ENCODE data around the gene RBMS2. TPM values are rescaled to one million over a fixed set of nuclear protein-coding genes. Genes with fewer than 3 reads are reported as not detected.
"Not testable (repeated sequence)": the region's sequence is repeated elsewhere in the genome, so short reads cannot be mapped to it uniquely, and the experiment has no call there.

Gene RBMS2
- polyA plus RNA-seq, 1 donor (not counting 4 experiments of a cell fraction or from before 2014, with no cell fraction given) = 64.5 TPM

DNA sequence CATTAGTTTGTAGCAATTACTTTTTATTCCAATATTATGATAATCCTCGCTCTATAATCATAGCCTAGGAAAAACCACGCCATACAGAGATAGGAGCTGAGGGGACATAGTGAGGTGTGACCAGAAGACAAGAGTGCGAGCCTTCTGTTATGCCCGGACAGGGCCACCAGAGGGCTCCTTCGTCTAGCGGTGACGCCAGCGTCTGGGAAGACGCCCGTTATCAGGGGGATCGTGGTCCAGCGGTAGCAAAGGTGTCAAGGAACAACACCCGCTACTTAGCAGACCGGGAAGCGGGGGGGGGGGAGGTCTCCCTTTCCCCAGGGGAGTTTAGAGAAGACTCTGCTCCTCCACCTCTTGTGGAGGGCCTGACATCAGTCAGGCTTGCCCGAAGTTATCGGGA lies 24.9 kb upstream of the RBMS2 start:
- H3K27ac ChIP-seq (ENCODE audit: control insufficient read depth, insufficient read depth, low read length); H3K27me3 ChIP-seq (ENCODE audit: control insufficient read depth, extremely low read depth, insufficient read depth, low read length); H3K79me2 ChIP-seq (ENCODE audit: control insufficient read depth, insufficient read depth, low read length); H3K9me3 ChIP-seq (ENCODE audit: control insufficient read depth, low read depth, low read length); H2AFZ ChIP-seq (ENCODE audit: control insufficient read depth, low read length); H3K4me3 ChIP-seq (ENCODE audit: control insufficient read depth in 2 of 3, extremely low read depth in 1 of 3, insufficient read depth in 2 of 3, low read depth in 1 of 3, low read length in 3 of 3); dilution Hi-C loops (cut with MboI; ENCODE audit: extremely low pct_ligation_motif_present, low sequenced_read_pairs); H3K9ac ChIP-seq (ENCODE audit: control insufficient read depth, extremely low read depth, insufficient read depth, low read length); H3K4me1 ChIP-seq (ENCODE audit: control insufficient read depth, extremely low read depth, insufficient read depth, low read length); H4K20me1 ChIP-seq (ENCODE audit: control insufficient read depth, extremely low read depth, insufficient read depth, low read length); H3K9me1 ChIP-seq (ENCODE audit: control insufficient read depth, extremely low read depth, insufficient read depth, low read length); H3K36me3 ChIP-seq (ENCODE audit: control insufficient read depth in 2 of 2, extremely low read depth in 1 of 2, insufficient read depth in 2 of 2, low read length in 2 of 2); H3K4me2 ChIP-seq (ENCODE audit: control insufficient read depth, extremely low read depth, insufficient read depth, low read depth, low read length); DNase-seq (ENCODE audit: low read depth, low spot score); FAIRE-seq: not testable (repeated sequence)
- TF ChIP-seq, protein P1, sequence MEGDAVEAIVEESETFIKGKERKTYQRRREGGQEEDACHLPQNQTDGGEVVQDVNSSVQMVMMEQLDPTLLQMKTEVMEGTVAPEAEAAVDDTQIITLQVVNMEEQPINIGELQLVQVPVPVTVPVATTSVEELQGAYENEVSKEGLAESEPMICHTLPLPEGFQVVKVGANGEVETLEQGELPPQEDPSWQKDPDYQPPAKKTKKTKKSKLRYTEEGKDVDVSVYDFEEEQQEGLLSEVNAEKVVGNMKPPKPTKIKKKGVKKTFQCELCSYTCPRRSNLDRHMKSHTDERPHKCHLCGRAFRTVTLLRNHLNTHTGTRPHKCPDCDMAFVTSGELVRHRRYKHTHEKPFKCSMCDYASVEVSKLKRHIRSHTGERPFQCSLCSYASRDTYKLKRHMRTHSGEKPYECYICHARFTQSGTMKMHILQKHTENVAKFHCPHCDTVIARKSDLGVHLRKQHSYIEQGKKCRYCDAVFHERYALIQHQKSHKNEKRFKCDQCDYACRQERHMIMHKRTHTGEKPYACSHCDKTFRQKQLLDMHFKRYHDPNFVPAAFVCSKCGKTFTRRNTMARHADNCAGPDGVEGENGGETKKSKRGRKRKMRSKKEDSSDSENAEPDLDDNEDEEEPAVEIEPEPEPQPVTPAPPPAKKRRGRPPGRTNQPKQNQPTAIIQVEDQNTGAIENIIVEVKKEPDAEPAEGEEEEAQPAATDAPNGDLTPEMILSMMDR (optimal IDR thresholded peaks at IDR 0.05 in 1 of 3, IDR thresholded peaks at IDR 0.05 in 1 of 3, conservative IDR thresholded peaks at IDR 0.05 in 1 of 3; ENCODE audit: extremely low read depth in 1 of 3, insufficient read depth in 2 of 3, low read length in 3 of 3) = peak in 1 of 3 experiments; percentile 45

DNA sequence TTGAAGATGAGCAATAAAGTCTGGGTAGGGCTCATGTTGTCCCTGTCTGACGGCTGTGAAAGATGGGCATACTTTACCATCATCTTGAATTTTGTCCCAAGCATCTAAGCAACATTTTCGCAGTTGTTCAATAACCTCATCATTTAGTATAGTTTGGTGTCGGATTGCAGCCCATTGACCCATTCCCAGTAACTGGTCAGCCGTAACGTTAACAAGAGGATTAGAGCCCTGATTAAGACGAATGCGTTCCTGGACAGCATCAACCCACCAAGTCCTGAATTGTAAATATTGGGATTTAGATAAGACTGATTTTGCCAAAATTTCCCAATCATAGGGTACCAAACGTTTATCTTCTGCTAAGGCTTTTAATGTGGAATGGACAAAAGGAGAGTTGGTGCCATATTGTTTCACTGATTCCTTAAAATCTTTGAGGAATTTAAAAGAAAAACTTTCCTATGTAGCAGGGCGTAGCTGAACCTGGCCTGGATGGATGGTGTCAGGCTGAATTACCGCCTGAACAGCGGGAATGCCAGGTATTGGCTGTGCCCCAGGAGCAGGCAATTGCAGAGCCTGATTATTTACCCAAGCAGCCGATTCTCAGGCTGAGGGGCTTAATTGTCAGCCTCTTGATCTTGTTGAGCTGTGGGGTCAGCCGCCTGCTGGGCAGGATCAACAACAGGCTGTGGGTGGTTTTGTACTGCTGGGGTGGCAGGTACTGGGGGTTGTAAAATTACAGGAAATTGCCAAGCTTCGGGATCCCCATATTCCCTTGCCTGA lies 23.3 kb upstream of the RBMS2 start:
- H3K36me3 ChIP-seq (ENCODE audit: control insufficient read depth in 2 of 2, extremely low read depth in 1 of 2, insufficient read depth in 2 of 2, low read length in 2 of 2); H3K9ac ChIP-seq (ENCODE audit: control insufficient read depth, extremely low read depth, insufficient read depth, low read length); H3K4me1 ChIP-seq (ENCODE audit: control insufficient read depth, extremely low read depth, insufficient read depth, low read length); H3K9me1 ChIP-seq (ENCODE audit: control insufficient read depth, extremely low read depth, insufficient read depth, low read length); H4K20me1 ChIP-seq (ENCODE audit: control insufficient read depth, extremely low read depth, insufficient read depth, low read length); H3K27ac ChIP-seq (ENCODE audit: control insufficient read depth, insufficient read depth, low read length); H2AFZ ChIP-seq (ENCODE audit: control insufficient read depth, low read length); DNase-seq (ENCODE audit: low read depth, low spot score); H3K4me3 ChIP-seq (ENCODE audit: control insufficient read depth in 2 of 3, extremely low read depth in 1 of 3, insufficient read depth in 2 of 3, low read depth in 1 of 3, low read length in 3 of 3); FAIRE-seq; H3K9me3 ChIP-seq (ENCODE audit: control insufficient read depth, low read depth, low read length); H3K79me2 ChIP-seq (ENCODE audit: control insufficient read depth, insufficient read depth, low read length); H3K4me2 ChIP-seq (ENCODE audit: control insufficient read depth, extremely low read depth, insufficient read depth, low read depth, low read length); H3K27me3 ChIP-seq (ENCODE audit: control insufficient read depth, extremely low read depth, insufficient read depth, low read length); dilution Hi-C loops (cut with MboI; ENCODE audit: extremely low pct_ligation_motif_present, low sequenced_read_pairs): not testable (repeated sequence)

- H3K4me3 ChIP-seq (ENCODE audit: control insufficient read depth in 2 of 3, extremely low read depth in 1 of 3, insufficient read depth in 2 of 3, low read depth in 1 of 3, low read length in 3 of 3); H3K27ac ChIP-seq (ENCODE audit: control insufficient read depth, insufficient read depth, low read length); H3K4me2 ChIP-seq (ENCODE audit: control insufficient read depth, extremely low read depth, insufficient read depth, low read depth, low read length); H3K27me3 ChIP-seq (ENCODE audit: control insufficient read depth, extremely low read depth, insufficient read depth, low read length); H2AFZ ChIP-seq (ENCODE audit: control insufficient read depth, low read length); H3K4me1 ChIP-seq (ENCODE audit: control insufficient read depth, extremely low read depth, insufficient read depth, low read length); H3K9ac ChIP-seq (ENCODE audit: control insufficient read depth, extremely low read depth, insufficient read depth, low read length); H3K79me2 ChIP-seq (ENCODE audit: control insufficient read depth, insufficient read depth, low read length); dilution Hi-C loops (cut with MboI; ENCODE audit: extremely low pct_ligation_motif_present, low sequenced_read_pairs); DNase-seq (ENCODE audit: low read depth, low spot score); H3K9me3 ChIP-seq (ENCODE audit: control insufficient read depth, low read depth, low read length); H3K9me1 ChIP-seq (ENCODE audit: control insufficient read depth, extremely low read depth, insufficient read depth, low read length); H3K36me3 ChIP-seq (ENCODE audit: control insufficient read depth in 2 of 2, extremely low read depth in 1 of 2, insufficient read depth in 2 of 2, low read length in 2 of 2); H4K20me1 ChIP-seq (ENCODE audit: control insufficient read depth, extremely low read depth, insufficient read depth, low read length); FAIRE-seq: not testable (repeated sequence)
These were observed 22.2 kb upstream of the RBMS2 start for GRCh38 chr12:56499452-56499851.

GRCh38 chr12:56499879-56500278 lies 21.7 kb upstream of the RBMS2 start:
- FAIRE-seq; H3K4me3 ChIP-seq (ENCODE audit: control insufficient read depth in 2 of 3, extremely low read depth in 1 of 3, insufficient read depth in 2 of 3, low read depth in 1 of 3, low read length in 3 of 3); H3K36me3 ChIP-seq (ENCODE audit: control insufficient read depth in 2 of 2, extremely low read depth in 1 of 2, insufficient read depth in 2 of 2, low read length in 2 of 2); H3K4me2 ChIP-seq (ENCODE audit: control insufficient read depth, extremely low read depth, insufficient read depth, low read depth, low read length); H3K9me1 ChIP-seq (ENCODE audit: control insufficient read depth, extremely low read depth, insufficient read depth, low read length); H3K79me2 ChIP-seq (ENCODE audit: control insufficient read depth, insufficient read depth, low read length); H2AFZ ChIP-seq (ENCODE audit: control insufficient read depth, low read length); H3K9ac ChIP-seq (ENCODE audit: control insufficient read depth, extremely low read depth, insufficient read depth, low read length); dilution Hi-C loops (cut with MboI; ENCODE audit: extremely low pct_ligation_motif_present, low sequenced_read_pairs); H3K4me1 ChIP-seq (ENCODE audit: control insufficient read depth, extremely low read depth, insufficient read depth, low read length); DNase-seq (ENCODE audit: low read depth, low spot score); H3K27ac ChIP-seq (ENCODE audit: control insufficient read depth, insufficient read depth, low read length); H3K9me3 ChIP-seq (ENCODE audit: control insufficient read depth, low read depth, low read length); H3K27me3 ChIP-seq (ENCODE audit: control insufficient read depth, extremely low read depth, insufficient read depth, low read length); H4K20me1 ChIP-seq (ENCODE audit: control insufficient read depth, extremely low read depth, insufficient read depth, low read length): not testable (repeated sequence)
